GM10266 (cell line): ENCODE measurements around the gene MBNL2.

Source experiments
- DNase-seq: peaks from one replicate; pipeline ENCODE4 v3.0.0; 2012; ENCODE audit errors: extremely low spot score
- CTCF ChIP-seq: IDR thresholded peaks from 2 replicates; pipeline ENCODE4 v1.5.1; 2012; ENCODE audit warnings: mild to moderate bottlenecking, low read depth; ENCODE audit not compliant: control insufficient read depth, insufficient read depth; ENCODE audit errors: missing control alignments

Gene MBNL2

GRCh38 chr13:97337985-97338499 is 115.9 kb downstream of the MBNL2 start:
- no peak for TF ChIP-seq CTCF
- DNase-seq = no peak

GRCh38 chr13:97338571-97338970 is 116.4 kb downstream of the MBNL2 start:
- no peak for TF ChIP-seq CTCF
- no peak for DNase-seq

GRCh38 chr13:97339019-97339987 is 117.2 kb downstream of the MBNL2 start:
- DNase-seq = no peak
- TF ChIP-seq CTCF = no peak

- no peak for DNase-seq
- TF ChIP-seq CTCF = no peak
Measured at GRCh38 chr13:97339988-97340749, 118.0 kb downstream of the MBNL2 start.

- DNase-seq = no peak
- TF ChIP-seq CTCF = no peak
Measured at GRCh38 chr13:97341135-97341534, 119.0 kb downstream of the MBNL2 start.

- no peak for DNase-seq
- TF ChIP-seq CTCF = no peak
Measured at GRCh38 chr13:97342136-97342535, 120.0 kb downstream of the MBNL2 start.
